WTC11 (cell line): ENCODE results near the gene AFM. TPM values are rescaled to one million over a fixed set of nuclear protein-coding genes. Genes with fewer than 3 reads are reported as not detected.
A peak's percentile ranks its signal among the peaks of the same experiment; 100 is the strongest.

Source experiments
- ATAC-seq: fragments of 200-7000 bp; cut with Tn5 transposase; 2 replicates; pipeline ENCODE4 v1.10.0; 2021; ENCODE audit warnings: mild to moderate bottlenecking, moderate library complexity
- CTCF ChIA-PET: fragments of 300-600 bp; sonication (Branson Sonifier 250); formaldehyde crosslinking; loops from one replicate; lab custom pipeline; 2021; ENCODE audit warnings: antibody characterized with exemption; lab: Charles Lee
- POLR2A ChIA-PET: fragments of 350-600 bp; sonication (Branson Sonifier 250); formaldehyde crosslinking; loops from one replicate; lab custom pipeline; 2021; ENCODE audit warnings: antibody characterized with exemption; lab: Charles Lee
- DNase-seq: peaks from one replicate; pipeline ENCODE4 v3.0.0; 2021; ENCODE audit warnings: low spot score
- H3K27ac Mint-ChIP-seq: 2 replicates; pipeline ENCODE4 v1.8.0; 2021; ENCODE audit warnings: mixed read lengths
- H3K27me3 Mint-ChIP-seq: 2 replicates; pipeline ENCODE4 v1.8.0; 2021; ENCODE audit warnings: low read depth, mild to moderate bottlenecking, moderate library complexity, mixed read lengths
- H3K36me3 Mint-ChIP-seq: 2 replicates; pipeline ENCODE4 v1.8.0; 2021; ENCODE audit warnings: mixed read lengths
- H3K4me1 Mint-ChIP-seq: 2 replicates; pipeline ENCODE4 v1.8.0; 2022; ENCODE audit warnings: mixed read lengths
- H3K4me3 Mint-ChIP-seq: 2 replicates; pipeline ENCODE4 v1.8.0; 2021; ENCODE audit warnings: mild to moderate bottlenecking, moderate library complexity, mixed read lengths
- H3K9me3 Mint-ChIP-seq: 2 replicates; pipeline ENCODE4 v1.8.0; 2021; ENCODE audit warnings: mixed read lengths
- CREM ChIP-seq: sonication (generic); formaldehyde crosslinking; IDR thresholded peaks from 2 replicates; pipeline ENCODE4 v1.8.1; 2022; ENCODE audit warnings: mild to moderate bottlenecking, missing genetic modification reagents, moderate library complexity
- FOXJ3 ChIP-seq: sonication (generic); formaldehyde crosslinking; IDR thresholded peaks from 2 replicates; pipeline ENCODE4 v1.9.0; 2021; ENCODE audit warnings: missing genetic modification reagents, mild to moderate bottlenecking, borderline replicate concordance
- IRF2 ChIP-seq: sonication (generic); formaldehyde crosslinking; IDR thresholded peaks from 2 replicates; pipeline ENCODE4 v1.8.0; 2022; ENCODE audit warnings: low read depth, missing genetic modification reagents, borderline replicate concordance
- MXD4 ChIP-seq: fragments of 250-450 bp; sonication (Bioruptor Pico); IDR thresholded peaks from 2 replicates; pipeline ENCODE4 v1.8.0; 2021; ENCODE audit warnings: mild to moderate bottlenecking, moderate library complexity, borderline replicate concordance
- NR3C1 ChIP-seq: sonication (generic); formaldehyde crosslinking; conservative IDR thresholded peaks from 2 replicates; pipeline ENCODE4 v1.8.1; 2023; ENCODE audit warnings: low read depth, mild to moderate bottlenecking, missing genetic modification reagents
- TCF7 ChIP-seq: sonication (generic); formaldehyde crosslinking; IDR thresholded peaks from 2 replicates; pipeline ENCODE4 v1.8.0; 2022; ENCODE audit warnings: mild to moderate bottlenecking, low read depth, missing genetic modification reagents, moderate library complexity
- ZNF396 ChIP-seq: fragments of 250-450 bp; sonication (Bioruptor Pico); IDR thresholded peaks from 2 replicates; pipeline ENCODE4 v1.8.0; 2021; ENCODE audit warnings: mild to moderate bottlenecking, moderate library complexity, borderline replicate concordance
- total RNA-seq: library from RNA; stranded (reverse); gene quantifications from 3 replicates; pipeline ENCODE4 v1.2.3, GENCODE V29; 2021
- TF ChIP-seq, protein P1 (sequence below): sonication (generic); formaldehyde crosslinking; IDR thresholded peaks from 2 replicates; pipeline ENCODE4 v1.8.1; 2023; ENCODE audit warnings: mild to moderate bottlenecking, missing genetic modification reagents, borderline replicate concordance
- TF ChIP-seq, protein P2 (sequence below): sonication (generic); formaldehyde crosslinking; IDR thresholded peaks from 2 replicates; pipeline ENCODE4 v1.8.1; 2022; ENCODE audit warnings: missing genetic modification reagents, borderline replicate concordance
- TF ChIP-seq, protein P3 (sequence below): sonication (generic); formaldehyde crosslinking; IDR thresholded peaks from 2 replicates; pipeline ENCODE4 v1.8.0; 2022; ENCODE audit warnings: missing genetic modification reagents
- TF ChIP-seq, protein P4 (sequence below): sonication (generic); formaldehyde crosslinking; conservative IDR thresholded peaks from 2 replicates; pipeline ENCODE4 v1.8.1; 2022; ENCODE audit warnings: mild to moderate bottlenecking, missing genetic modification reagents
- TF ChIP-seq, protein P5 (sequence below): sonication (generic); formaldehyde crosslinking; IDR thresholded peaks from 2 replicates; pipeline ENCODE4 v1.8.1; 2022; ENCODE audit warnings: low read depth, mild to moderate bottlenecking, moderate library complexity, missing genetic modification reagents, borderline replicate concordance

AFM gene
- total RNA-seq, 1 experiment from 2014 or later = not detected

DNA sequence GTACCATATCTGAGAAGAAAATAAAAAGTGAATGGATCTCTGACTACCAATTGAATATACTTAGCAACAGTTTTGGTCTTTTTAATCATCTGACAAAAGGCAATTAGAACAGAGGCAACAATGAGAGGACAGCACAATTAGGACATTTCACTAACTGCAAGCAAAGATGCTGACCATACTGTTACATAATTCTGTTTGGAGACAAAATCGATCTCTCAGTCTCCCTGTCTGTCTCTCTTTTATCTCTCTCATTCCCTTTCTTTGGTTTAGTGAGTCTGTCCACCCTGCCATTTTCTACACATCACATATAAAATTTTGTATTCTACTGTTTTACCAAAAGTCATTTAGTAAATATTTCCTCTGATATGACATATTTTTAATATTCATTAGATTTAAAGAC lies 2.2 kb upstream of the AFM start (continued):
- TF ChIP-seq, protein P1, sequence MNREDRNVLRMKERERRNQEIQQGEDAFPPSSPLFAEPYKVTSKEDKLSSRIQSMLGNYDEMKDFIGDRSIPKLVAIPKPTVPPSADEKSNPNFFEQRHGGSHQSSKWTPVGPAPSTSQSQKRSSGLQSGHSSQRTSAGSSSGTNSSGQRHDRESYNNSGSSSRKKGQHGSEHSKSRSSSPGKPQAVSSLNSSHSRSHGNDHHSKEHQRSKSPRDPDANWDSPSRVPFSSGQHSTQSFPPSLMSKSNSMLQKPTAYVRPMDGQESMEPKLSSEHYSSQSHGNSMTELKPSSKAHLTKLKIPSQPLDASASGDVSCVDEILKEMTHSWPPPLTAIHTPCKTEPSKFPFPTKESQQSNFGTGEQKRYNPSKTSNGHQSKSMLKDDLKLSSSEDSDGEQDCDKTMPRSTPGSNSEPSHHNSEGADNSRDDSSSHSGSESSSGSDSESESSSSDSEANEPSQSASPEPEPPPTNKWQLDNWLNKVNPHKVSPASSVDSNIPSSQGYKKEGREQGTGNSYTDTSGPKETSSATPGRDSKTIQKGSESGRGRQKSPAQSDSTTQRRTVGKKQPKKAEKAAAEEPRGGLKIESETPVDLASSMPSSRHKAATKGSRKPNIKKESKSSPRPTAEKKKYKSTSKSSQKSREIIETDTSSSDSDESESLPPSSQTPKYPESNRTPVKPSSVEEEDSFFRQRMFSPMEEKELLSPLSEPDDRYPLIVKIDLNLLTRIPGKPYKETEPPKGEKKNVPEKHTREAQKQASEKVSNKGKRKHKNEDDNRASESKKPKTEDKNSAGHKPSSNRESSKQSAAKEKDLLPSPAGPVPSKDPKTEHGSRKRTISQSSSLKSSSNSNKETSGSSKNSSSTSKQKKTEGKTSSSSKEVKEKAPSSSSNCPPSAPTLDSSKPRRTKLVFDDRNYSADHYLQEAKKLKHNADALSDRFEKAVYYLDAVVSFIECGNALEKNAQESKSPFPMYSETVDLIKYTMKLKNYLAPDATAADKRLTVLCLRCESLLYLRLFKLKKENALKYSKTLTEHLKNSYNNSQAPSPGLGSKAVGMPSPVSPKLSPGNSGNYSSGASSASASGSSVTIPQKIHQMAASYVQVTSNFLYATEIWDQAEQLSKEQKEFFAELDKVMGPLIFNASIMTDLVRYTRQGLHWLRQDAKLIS (CRISPR knock-in tag) = no peak

DNA sequence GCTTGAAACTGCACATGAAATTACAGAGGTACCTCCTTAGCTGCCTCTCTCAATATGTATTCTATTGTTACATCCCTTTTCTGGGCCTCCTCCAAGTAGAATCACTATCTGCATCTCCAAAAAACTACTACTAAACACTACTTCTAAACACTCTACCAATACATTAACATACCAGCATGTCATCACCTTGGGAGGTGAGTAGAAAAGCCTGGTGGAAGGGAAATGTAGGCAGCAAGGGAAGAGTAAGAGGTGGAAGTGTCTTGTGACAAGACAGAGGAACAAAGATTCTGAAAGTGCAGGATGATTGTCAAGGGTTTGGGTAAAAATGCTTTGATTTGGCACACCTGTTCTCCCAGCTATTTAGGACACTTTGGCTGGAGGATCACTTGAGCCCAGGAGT lies 3.5 kb downstream of the AFM start:
- POLR2A ChIA-PET = no interaction called here
- Mint-ChIP-seq H3K36me3 (no peaks in the 10 kb centered on the region), H3K4me1 (peaks cover 15% of the 10 kb centered on the region), H3K4me3 (no peak overlapping the region), H3K9me3 (no peaks in the 10 kb centered on the region), H3K27me3 (no peaks in the 10 kb centered on the region; the same call in 1 of the 2 replicates), H3K27ac (no peak overlapping the region)
- DNase-seq (no peak), ATAC-seq (peak; percentile 52; the same call in 1 of the 2 replicates)
- TF ChIP-seq, protein P2, sequence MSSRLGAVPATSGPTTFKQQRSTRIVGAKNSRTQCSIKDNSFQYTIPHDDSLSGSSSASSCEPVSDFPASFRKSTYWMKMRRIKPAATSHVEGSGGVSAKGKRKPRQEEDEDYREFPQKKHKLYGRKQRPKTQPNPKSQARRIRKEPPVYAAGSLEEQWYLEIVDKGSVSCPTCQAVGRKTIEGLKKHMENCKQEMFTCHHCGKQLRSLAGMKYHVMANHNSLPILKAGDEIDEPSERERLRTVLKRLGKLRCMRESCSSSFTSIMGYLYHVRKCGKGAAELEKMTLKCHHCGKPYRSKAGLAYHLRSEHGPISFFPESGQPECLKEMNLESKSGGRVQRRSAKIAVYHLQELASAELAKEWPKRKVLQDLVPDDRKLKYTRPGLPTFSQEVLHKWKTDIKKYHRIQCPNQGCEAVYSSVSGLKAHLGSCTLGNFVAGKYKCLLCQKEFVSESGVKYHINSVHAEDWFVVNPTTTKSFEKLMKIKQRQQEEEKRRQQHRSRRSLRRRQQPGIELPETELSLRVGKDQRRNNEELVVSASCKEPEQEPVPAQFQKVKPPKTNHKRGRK = 0 out of 2 replicates have a peak, but pooled peaks have one; percentile 27
- TF ChIP-seq TCF7 = no peak
- TF ChIP-seq, protein P3, sequence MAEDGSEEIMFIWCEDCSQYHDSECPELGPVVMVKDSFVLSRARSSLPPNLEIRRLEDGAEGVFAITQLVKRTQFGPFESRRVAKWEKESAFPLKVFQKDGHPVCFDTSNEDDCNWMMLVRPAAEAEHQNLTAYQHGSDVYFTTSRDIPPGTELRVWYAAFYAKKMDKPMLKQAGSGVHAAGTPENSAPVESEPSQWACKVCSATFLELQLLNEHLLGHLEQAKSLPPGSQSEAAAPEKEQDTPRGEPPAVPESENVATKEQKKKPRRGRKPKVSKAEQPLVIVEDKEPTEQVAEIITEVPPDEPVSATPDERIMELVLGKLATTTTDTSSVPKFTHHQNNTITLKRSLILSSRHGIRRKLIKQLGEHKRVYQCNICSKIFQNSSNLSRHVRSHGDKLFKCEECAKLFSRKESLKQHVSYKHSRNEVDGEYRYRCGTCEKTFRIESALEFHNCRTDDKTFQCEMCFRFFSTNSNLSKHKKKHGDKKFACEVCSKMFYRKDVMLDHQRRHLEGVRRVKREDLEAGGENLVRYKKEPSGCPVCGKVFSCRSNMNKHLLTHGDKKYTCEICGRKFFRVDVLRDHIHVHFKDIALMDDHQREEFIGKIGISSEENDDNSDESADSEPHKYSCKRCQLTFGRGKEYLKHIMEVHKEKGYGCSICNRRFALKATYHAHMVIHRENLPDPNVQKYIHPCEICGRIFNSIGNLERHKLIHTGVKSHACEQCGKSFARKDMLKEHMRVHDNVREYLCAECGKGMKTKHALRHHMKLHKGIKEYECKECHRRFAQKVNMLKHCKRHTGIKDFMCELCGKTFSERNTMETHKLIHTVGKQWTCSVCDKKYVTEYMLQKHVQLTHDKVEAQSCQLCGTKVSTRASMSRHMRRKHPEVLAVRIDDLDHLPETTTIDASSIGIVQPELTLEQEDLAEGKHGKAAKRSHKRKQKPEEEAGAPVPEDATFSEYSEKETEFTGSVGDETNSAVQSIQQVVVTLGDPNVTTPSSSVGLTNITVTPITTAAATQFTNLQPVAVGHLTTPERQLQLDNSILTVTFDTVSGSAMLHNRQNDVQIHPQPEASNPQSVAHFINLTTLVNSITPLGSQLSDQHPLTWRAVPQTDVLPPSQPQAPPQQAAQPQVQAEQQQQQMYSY (CRISPR knock-in tag) = peak; percentile 55; the same call in 1 of the 2 replicates
- no peak for TF ChIP-seq CREM (CRISPR knock-in tag)
- no peak for TF ChIP-seq MXD4 (CRISPR knock-in tag)
- no peak for TF ChIP-seq NR3C1 (CRISPR knock-in tag)
- TF ChIP-seq ZNF396 = no peak
- TF ChIP-seq, protein P4, sequence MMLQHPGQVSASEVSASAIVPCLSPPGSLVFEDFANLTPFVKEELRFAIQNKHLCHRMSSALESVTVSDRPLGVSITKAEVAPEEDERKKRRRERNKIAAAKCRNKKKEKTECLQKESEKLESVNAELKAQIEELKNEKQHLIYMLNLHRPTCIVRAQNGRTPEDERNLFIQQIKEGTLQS (CRISPR knock-in tag) = no peak
- CTCF ChIA-PET = interaction anchor here (0.6 kb wide), 1 partner anchor 144 kb away, joined by 3 read pairs; no protein-coding TSS in a partner anchor

DNA sequence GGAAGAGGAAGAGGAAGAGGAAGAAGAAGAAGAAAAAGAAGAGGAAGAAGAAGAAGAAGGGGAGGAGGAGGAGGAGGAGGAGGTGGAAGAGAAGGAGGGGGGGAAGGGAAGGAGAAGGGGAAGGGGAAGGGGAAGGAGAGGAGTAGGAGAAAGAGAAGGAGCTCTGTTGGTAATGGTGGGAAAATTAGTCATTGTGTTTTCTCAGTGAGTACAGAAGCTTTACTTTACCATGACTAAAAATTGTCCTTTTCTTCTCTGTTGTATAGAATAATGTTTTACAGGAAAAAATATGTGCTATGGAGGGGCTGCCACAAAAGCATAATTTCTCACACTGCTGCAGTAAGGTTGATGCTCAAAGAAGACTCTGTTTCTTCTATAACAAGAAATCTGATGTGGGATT lies 4.1 kb downstream of the AFM start:
- Mint-ChIP-seq H3K27ac (no peak overlapping the region), H3K36me3 (no peaks in the 10 kb centered on the region), H3K27me3 (no peaks in the 10 kb centered on the region; the same call in 1 of the 2 replicates)
- DNase-seq = no peak
- CTCF ChIA-PET = no interaction called here
- POLR2A ChIA-PET = no interaction called here
- no peak for TF ChIP-seq FOXJ3
- TF ChIP-seq, protein P2 = 0 out of 2 replicates have a peak, but pooled peaks have one; percentile 6
- TF ChIP-seq, protein P5, sequence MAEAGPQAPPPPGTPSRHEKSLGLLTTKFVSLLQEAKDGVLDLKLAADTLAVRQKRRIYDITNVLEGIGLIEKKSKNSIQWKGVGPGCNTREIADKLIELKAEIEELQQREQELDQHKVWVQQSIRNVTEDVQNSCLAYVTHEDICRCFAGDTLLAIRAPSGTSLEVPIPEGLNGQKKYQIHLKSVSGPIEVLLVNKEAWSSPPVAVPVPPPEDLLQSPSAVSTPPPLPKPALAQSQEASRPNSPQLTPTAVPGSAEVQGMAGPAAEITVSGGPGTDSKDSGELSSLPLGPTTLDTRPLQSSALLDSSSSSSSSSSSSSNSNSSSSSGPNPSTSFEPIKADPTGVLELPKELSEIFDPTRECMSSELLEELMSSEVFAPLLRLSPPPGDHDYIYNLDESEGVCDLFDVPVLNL = no peak
- TF ChIP-seq IRF2 (CRISPR knock-in tag) = no peak
- TF ChIP-seq, all 79 proteins: peak for 1
- ATAC-seq = no peak
- no peak overlapping the region for H3K4me3 Mint-ChIP-seq
- H3K4me1 Mint-ChIP-seq = peaks cover 15% of the 10 kb centered on the region
- H3K9me3 Mint-ChIP-seq = no peaks in the 10 kb centered on the region
